Myometrial cell (primary cell): ENCODE data around the gene ARHGAP8. TPM values are rescaled to one million over a fixed set of nuclear protein-coding genes. Genes with fewer than 3 reads are reported as not detected.

Source experiments
- total RNA-seq: library from RNA; depleted of rRNA; stranded (reverse); fragments of >200 nt; gene quantifications from 2 replicates; pipeline ENCODE4 v1.2.3, GENCODE V29; 2015

Gene ARHGAP8
- total RNA-seq, result not detected in 2 replicates

DNA sequence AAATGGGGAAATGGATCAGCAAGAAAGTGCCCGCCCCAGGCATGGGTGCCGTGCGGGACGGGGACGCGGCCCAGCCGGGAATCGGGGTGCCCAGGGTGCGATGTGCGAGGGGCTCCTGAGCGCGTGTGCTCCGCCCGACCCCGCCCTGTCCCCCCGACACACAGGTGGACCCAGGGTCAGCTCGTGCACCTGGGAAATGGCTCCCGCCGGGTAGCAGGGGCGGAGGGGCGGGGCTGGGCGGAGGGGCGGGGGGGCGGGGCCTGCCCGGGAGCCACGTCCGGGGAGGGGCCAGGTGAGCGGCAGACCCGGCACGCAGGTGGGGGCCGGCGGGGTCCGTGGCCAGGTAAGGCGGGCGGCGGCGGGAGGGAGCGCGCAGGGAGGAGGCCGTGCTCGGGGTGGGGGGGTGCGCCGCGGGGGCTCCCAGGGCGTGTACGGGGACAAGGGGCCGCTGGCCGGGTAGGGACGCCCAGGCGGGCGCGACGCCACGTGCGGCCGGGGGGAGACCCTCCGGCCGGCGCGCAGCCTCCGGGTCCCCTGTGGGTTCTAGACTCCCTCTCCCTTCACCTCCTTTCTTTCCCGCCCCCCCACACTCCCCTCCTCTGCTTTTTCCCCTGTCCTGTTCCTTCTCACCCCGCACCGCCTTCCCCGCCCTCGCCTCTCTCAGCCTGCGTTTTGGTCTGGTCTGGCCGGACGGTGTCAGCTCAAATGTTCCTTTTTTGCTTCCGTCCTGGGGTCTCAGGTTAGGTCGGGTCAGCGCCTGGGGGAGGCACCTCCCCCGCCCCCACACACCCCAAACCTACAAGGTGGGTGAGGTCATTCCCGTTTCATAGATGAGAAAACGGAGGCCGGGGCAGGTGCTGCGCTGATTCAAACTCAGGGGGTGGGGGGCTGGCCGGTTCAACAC lies at the start of gene ARHGAP8:
Gene ARHGAP8 (plus strand): TSS at position 291 of the 904 bp plus-strand sequence. CDS start 33,953 bp downstream, outside the sequence.

Other genes with a start within 250 kb of the ARHGAP8 start
- 3.5 and 8.4 TPM in 2 replicates for gene PRR5, start 50.4 kb upstream of the ARHGAP8 start, total RNA-seq